Renal cortical epithelial cell (primary cell): ENCODE data around the gene UBL5. TPM values are rescaled to one million over a fixed set of nuclear protein-coding genes. Genes with fewer than 3 reads are reported as not detected.

ENCODE experiments used
- total RNA-seq: library from RNA; depleted of rRNA; stranded (reverse); fragments of >200 nt; gene quantifications from 2 replicates; pipeline ENCODE4 v1.2.3, GENCODE V29; 2014

UBL5 gene
- total RNA-seq, 1 donor from 2014 or later = 229 TPM

Other genes with a start within 250 kb of the UBL5 start
- 63.4 and 69.6 TPM in 2 replicates for gene ZNF121, start 243.4 kb upstream of the UBL5 start, total RNA-seq
- gene ZNF561, start 206.7 kb upstream of the UBL5 start, total RNA-seq = 34.6 and 70.2 TPM in 2 replicates
- gene ZNF562, start 152.8 kb upstream of the UBL5 start, total RNA-seq = 57.3 and 59.4 TPM in 2 replicates
- 2.1 and 25.8 TPM in 2 replicates for gene ZNF846, start 59.2 kb upstream of the UBL5 start, total RNA-seq
- gene FBXL12, start 8.8 kb upstream of the UBL5 start, total RNA-seq = 9.7 and 16.7 TPM in 2 replicates
- gene PIN1, start 7.4 kb downstream of the UBL5 start, total RNA-seq = 92.3 and 112 TPM in 2 replicates
- 0.87 and 4.9 TPM in 2 replicates for gene OLFM2, start 108.6 kb downstream of the UBL5 start, total RNA-seq
- gene COL5A3, start 182.6 kb downstream of the UBL5 start, total RNA-seq = not detected in 2 replicates
- not detected in 2 replicates for gene RDH8, start 185.6 kb downstream of the UBL5 start, total RNA-seq